HS-5 (cell line): ENCODE measurements around the gene LRRC52.
A peak's percentile ranks its signal among the peaks of the same experiment; 100 is the strongest.
"Not testable (repeated sequence)": the region's sequence is repeated elsewhere in the genome, so short reads cannot be mapped to it uniquely, and the experiment has no call there.

ENCODE experiments used
- DNase-seq: peaks from one replicate; pipeline ENCODE4 v3.0.0-alpha.2; 2012; ENCODE audit warnings: low read depth

The LRRC52 gene

GRCh38 chr1:165581926-165582325, 38.1 kb downstream of the LRRC52 start:
- no peak for DNase-seq

DNA sequence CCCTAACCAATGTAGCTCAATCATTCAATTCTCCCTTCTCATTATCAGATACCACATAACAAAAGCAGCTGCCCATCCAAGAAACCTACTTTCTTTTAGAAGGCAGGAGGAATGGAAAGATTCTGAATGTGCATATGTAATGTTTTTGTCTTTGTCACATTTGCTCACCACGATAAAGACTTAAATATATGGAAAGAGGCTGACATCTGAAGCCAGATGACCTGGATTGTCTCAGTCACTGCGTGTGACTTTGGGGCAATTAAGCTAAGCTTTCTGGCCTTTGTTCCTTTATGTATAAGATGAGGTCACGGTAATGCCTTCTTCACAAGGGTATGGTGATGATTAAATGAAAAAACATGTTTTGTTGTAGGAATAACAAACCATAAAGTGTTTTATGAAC, 42.6 kb downstream of the LRRC52 start:
- DNase-seq = no peak

- DNase-seq = not testable (repeated sequence)
Measured at GRCh38 chr1:165591391-165591790, 47.6 kb downstream of the LRRC52 start.

DNA sequence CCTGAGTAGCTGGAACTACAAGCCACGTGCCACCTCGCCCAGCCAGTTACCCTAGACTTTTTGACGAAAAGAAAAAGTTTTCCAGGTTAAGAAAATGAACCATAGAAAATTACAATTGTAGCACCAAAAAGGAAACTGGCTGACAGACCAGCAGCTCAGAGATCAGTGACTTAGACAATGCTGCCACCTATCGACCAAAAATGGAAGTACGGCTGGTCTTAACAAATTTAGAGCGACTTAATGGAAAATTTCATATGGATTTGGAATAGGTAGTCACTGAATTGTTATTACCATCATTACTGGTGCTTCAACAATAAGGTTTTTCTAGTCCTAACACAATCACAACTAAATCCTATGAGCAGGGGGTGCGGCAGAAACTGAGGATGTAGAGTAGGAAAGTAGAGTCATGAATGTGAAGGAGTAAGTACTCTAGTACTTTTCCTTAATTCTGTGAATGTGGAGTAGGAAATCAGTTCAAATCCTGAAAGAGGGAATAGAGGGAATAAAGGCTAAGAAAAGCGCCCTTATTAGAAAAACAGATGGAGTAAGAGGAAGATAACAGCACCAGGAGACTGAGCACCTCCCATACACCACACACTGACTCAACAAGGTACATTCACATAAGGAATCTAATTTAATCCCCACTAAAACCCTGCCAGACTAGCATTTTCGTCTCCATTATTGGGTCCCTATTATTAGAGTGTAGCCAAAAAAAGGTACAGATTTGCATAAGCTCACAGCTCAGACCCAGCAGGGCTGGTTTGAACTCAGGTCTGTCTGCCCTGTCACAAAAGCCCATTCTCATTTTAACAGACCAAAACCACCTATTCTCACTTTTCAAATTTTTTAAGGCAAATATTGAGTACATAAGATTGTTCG, 49.4 kb downstream of the LRRC52 start:
- peak; percentile 60 for DNase-seq

GRCh38 chr1:165595246-165595938, 51.6 kb downstream of the LRRC52 start:
- DNase-seq = no peak

GRCh38 chr1:165597883-165598675, 54.3 kb downstream of the LRRC52 start:
- DNase-seq = peak; percentile 93

GRCh38 chr1:165598676-165599059, 54.9 kb downstream of the LRRC52 start:
- no peak for DNase-seq

DNA sequence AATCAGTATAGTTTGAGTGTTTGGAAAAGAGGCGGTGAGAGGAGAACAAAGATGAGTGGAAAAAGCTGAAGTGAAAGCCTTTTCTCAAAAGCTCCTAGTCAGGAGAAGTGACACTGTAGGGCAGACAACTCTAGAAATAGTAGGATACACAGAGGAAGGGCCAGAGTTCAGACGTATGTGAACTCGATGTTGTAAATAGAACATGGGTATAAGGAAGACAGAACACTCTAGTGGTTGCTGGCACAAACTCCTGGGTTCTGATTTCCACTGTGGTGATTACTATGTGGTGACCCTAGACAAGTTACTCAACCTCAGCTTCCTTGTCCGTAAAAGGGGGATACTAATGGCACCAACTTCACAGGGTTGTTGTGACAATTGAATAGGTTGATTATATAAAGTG, 57.0 kb downstream of the LRRC52 start:
- no peak for DNase-seq

DNA sequence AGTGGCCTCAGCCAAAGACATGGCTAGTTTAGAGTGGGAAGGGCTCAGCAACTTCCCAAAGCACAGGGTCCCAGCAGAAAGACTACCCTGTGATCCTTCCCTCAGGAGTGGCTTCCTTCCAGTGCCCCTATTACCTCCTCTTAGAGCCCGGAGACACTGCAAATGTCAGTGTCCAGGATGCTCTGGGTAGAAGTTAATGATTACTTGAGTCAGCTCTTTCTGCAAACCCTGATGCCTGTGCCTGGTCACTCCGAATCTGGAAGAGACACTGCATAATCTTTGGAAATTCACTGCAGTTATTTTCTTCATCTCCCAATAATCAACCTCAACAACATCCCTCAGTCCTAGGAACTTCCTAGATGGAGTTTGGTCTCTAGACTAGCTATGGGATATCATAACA, 60.0 kb downstream of the LRRC52 start:
- DNase-seq = no peak

- no peak for DNase-seq
Measured at GRCh38 chr1:165605246-165605645, 61.4 kb downstream of the LRRC52 start.

- DNase-seq = not testable (repeated sequence)
Measured at GRCh38 chr1:165606676-165607075, 62.9 kb downstream of the LRRC52 start.

GRCh38 chr1:165610866-165611265, 67.1 kb downstream of the LRRC52 start:
- DNase-seq = no peak

GRCh38 chr1:165612062-165612461, 68.3 kb downstream of the LRRC52 start:
- DNase-seq = no peak
